ENCODE data around the gene PPEF2.

The PPEF2 gene

DNA sequence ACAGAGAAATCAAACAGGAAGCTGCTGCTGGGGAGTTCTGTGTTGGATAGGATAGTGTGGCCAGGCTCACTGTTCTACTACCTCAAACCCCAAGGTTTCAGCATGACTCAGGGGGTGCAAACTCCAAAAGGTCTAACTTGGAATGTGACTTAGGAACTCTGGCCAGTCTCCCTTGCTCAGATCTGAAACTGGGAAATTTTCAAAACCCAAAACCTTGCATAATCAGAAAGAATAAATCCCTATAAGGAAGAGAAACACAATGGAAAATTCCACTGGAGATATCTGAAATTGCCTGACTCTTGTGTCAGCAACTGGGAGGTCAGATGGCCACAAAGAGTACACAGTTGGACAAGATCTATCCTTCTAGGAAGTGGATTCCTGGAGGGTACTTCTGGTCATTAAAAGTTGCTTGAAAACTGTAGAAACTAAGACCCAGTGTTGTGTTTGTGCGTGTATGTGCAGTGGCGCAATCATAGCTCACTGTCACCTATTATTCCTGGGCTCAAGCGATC, 58.0 kb downstream of the PPEF2 start:
- H3K27ac ChIP-seq = no peak overlapping the region

DNA sequence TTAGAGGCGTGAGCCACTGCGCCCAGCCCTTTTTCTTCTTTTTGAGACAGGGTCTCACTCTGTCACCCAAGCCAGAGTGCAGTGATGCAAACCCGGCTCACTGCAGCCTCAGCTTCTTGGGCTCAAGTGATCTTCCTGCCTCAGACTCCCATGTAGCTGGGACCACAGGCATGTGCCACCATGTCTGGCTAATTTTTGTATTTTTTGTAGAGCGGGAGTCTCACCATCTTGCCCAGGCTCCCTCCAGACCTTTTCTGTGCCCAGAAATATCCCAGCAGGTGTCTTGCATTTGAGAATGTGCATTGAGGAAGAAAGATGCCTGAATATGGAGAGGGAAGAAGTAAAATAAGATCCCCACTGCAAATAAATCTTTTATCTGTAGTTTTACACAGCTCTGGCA, 58.7 kb downstream of the PPEF2 start:
- H3K27ac ChIP-seq = no peak overlapping the region
- no peak overlapping the region for H3K4me2 ChIP-seq
- TF ChIP-seq Cebpa-rat (IDR thresholded peaks at IDR 0.05) = no peak

More for the DNA sequence above, 58.0 kb downstream of the PPEF2 start:
- H3K4me1 ChIP-seq = no peaks in the 10 kb centered on the region
- H3K27me3 ChIP-seq = no peaks in the 10 kb centered on the region
- no peak overlapping the region for H3K4me2 ChIP-seq
- no peak overlapping the region for H3K4me3 ChIP-seq
- H4K20me1 ChIP-seq = no peaks in the 10 kb centered on the region
- no peaks in the 10 kb centered on the region for H3K36me3 ChIP-seq
- TF ChIP-seq Cebpa-rat (IDR thresholded peaks at IDR 0.05) = no peak
- no peak overlapping the region for H3K9ac ChIP-seq
- no peaks in the 10 kb centered on the region for H3K9me3 ChIP-seq

DNA sequence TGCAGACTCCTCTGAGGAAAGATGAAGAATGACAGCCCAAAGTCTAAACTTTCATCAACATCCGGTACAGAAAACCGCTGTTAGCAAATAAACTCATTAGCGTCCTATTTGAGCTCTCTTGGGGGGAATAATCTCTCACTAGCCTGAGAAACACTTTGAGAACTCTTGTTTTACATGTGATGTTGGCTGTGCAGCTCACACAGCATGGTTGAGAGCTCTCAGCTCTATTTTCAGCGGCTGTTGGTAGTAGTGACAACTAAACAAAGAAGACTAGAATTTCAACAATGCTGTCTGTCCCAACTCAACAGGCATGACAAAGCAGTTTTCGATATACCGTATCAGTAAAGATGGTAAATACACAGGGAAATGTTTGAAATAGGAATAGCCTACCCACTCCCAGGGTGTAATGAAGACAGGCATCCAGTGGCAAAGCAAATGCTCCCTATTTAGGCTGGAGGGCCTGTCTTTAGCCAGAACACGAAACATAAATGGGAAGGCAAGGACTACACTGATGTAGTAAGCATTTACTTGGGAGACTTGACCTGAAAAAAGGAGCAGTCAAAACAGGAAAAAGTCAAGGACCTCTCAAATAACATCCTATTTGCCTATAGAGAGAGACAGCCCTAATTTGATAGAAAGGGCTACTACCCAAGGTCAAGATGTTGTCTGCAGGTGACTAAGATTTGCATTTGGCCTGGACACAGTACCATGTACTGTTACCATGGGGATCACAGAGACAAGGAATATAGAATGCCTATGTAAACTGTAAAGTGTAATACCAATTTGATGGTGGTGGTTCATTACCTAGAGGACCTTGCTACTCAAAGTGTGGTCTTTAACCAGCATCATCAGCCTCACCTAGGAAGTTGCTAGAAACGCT, 60.4 kb downstream of the PPEF2 start:
- Histone ChIP-seq H3K27ac (no peak overlapping the region), H3K4me2 (no peak overlapping the region), H3K4me3 (no peak overlapping the region), H3K36me3 (no peaks in the 10 kb centered on the region), H3K9me3 (no peaks in the 10 kb centered on the region), H3K27me3 (no peaks in the 10 kb centered on the region), H4K20me1 (no peaks in the 10 kb centered on the region), H3K9ac (no peak overlapping the region), H3K4me1 (no peaks in the 10 kb centered on the region)
- TF ChIP-seq Cebpa-rat (IDR thresholded peaks at IDR 0.05) = no peak

More for the DNA sequence above, 58.7 kb downstream of the PPEF2 start:
- Histone ChIP-seq H3K4me1 (no peaks in the 10 kb centered on the region), H3K9me3 (no peaks in the 10 kb centered on the region), H3K4me3 (no peak overlapping the region), H3K36me3 (no peaks in the 10 kb centered on the region), H4K20me1 (no peaks in the 10 kb centered on the region), H3K9ac (no peak overlapping the region), H3K27me3 (no peaks in the 10 kb centered on the region)

DNA sequence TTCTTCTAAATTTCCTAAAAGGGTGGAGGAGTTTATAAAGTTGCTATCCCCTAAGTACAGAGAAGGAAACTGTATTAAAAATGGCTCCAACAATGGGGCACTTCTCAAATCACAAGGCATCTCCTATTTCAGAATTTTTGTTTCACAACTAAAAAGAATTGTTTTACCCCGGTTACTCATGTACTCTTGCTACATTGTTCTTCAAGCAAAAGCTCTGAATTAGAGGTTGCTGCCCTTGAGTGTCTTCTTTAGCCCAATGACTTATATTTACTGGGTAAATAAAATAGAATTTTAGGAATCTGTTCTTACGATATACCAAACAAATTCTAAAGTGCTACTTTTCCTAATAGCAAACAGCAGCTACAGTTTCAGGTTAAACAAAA, 67.5 kb downstream of the PPEF2 start:
- no peak for TF ChIP-seq Cebpa-rat (IDR thresholded peaks at IDR 0.05)
- Histone ChIP-seq H3K9me3 (peaks cover 5% of the 10 kb centered on the region; the same call in 1 of the 2 replicates), H3K27ac (no peak overlapping the region), H4K20me1 (no peaks in the 10 kb centered on the region), H3K9ac (no peak overlapping the region), H3K4me3 (no peak overlapping the region), H3K4me1 (peaks cover 3% of the 10 kb centered on the region; the same call in 1 of the 2 replicates), H3K27me3 (no peaks in the 10 kb centered on the region), H3K4me2 (no peak overlapping the region), H3K36me3 (no peaks in the 10 kb centered on the region)

DNA sequence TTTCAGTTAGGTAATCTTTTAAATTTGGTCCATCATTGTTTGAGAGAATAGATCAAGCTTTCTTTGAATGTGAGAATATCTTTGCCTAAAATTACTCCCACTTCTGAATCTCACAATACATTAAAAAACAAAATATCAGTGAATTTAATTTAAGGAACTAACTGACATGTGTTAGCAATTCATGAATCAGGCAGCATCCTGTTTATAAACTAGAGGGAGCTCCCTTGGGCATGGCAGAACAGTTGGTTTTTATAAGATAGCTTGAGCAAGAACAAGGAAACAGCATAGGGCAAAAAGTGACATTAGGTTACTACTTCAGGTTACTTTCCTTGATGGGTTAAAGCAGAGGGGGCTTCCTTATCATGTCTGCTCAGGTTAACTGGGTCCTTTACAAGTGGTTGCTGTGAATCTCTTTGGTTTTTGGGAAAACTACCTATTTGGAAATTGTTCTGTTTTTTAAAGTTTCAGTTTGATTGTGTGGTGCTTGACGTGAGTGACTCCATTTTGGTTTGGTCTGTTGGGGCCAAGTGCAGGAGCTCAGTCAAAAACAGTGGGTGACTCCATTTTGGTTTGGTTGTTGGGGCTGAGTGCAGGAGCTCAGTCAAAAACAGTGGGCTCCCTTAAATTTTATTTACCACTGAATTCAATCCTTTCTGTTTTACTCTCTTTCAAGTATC, 68.0 kb downstream of the PPEF2 start:
- Histone ChIP-seq H3K4me2 (no peak overlapping the region), H3K36me3 (no peaks in the 10 kb centered on the region), H4K20me1 (no peaks in the 10 kb centered on the region), H3K4me3 (no peak overlapping the region), H3K27me3 (no peaks in the 10 kb centered on the region), H3K9me3 (peaks cover 5% of the 10 kb centered on the region; the same call in 1 of the 2 replicates), H3K4me1 (peaks cover 3% of the 10 kb centered on the region; the same call in 1 of the 2 replicates), H3K27ac (no peak overlapping the region), H3K9ac (no peak overlapping the region)
- no peak for TF ChIP-seq Cebpa-rat (IDR thresholded peaks at IDR 0.05)

DNA sequence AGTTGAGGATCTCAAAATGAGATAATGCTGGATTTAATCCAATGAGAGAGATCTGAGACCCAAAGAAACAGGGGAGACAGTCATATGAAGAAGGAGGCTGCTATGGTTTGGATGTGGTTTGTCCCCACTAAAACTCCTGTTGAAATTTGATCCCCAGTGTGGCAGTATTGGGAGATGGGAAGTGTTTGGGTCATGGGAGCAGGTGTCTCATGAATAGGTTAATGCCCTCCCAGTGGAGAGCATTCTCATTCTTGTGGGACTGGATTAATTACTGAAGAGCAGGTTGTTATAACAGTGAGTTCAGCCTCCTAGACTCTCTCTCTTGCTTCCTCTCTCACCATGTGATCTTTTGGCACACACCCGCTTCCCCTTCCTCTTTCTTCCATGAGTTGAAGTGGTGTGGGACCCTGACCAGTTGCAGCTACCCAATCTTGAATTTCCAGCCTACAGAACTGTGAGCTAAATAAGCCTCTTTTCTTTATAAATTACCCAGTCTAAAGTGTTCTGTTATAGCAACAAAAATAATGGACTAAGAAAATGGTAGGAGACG, 70.3 kb downstream of the PPEF2 start:
- no peak for TF ChIP-seq Cebpa-rat (IDR thresholded peaks at IDR 0.05)
- no peaks in the 10 kb centered on the region for H3K27me3 ChIP-seq
- H3K36me3 ChIP-seq = no peaks in the 10 kb centered on the region
- H3K4me1 ChIP-seq = peaks cover 3% of the 10 kb centered on the region; the same call in 1 of the 2 replicates
- no peak overlapping the region for H3K9ac ChIP-seq
- H3K27ac ChIP-seq = no peak overlapping the region
- peaks cover 5% of the 10 kb centered on the region; the same call in 1 of the 2 replicates for H3K9me3 ChIP-seq
- H3K4me2 ChIP-seq = no peak overlapping the region
- no peak overlapping the region for H3K4me3 ChIP-seq
- H4K20me1 ChIP-seq = no peaks in the 10 kb centered on the region

DNA sequence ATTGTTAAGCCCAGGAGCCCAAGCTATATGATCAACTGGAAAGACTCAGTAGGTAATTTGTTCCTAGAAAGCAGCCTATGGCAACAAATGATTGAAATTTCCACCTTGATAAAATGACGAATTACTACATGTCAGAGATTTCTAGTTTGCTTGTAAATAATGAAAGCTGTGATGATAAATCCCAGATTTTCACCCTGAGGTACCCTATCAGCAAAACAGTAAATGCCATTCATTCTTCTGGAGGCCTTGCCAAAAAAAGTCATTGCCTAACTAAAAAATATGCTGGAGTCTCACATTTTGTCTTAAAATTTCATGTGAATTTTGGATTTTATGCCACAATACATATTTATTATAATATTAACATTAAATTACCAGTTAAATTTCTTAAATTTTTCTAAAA, 71.3 kb downstream of the PPEF2 start:
- H3K36me3 ChIP-seq = no peaks in the 10 kb centered on the region
- no peak overlapping the region for H3K4me3 ChIP-seq
- no peak for TF ChIP-seq Cebpa-rat (IDR thresholded peaks at IDR 0.05)
- H3K27ac ChIP-seq = no peak overlapping the region
- no peaks in the 10 kb centered on the region for H4K20me1 ChIP-seq
- H3K27me3 ChIP-seq = no peaks in the 10 kb centered on the region
- H3K4me2 ChIP-seq = no peak overlapping the region
- H3K4me1 ChIP-seq = peaks cover 3% of the 10 kb centered on the region; the same call in 1 of the 2 replicates
- peaks cover 5% of the 10 kb centered on the region; the same call in 1 of the 2 replicates for H3K9me3 ChIP-seq
- no peak overlapping the region for H3K9ac ChIP-seq

DNA sequence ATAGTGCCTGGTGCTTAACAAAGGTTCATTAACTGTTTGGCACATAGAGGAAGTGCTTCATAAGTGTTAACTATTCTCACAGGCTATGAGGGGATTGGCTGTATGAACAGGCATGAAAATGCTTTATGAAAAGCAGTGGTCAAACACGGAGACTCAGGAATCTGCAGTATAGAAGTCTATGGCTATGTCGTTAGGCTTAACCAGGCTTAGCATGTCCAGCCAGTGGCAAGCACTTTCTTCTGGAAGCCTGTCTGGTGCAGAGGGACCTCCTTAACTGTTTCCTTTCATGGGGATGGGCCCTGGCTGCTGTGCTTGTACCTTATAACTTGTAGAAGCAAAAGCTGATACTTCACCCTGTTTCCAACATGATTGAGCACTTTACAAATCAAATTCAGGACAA, 78.4 kb downstream of the PPEF2 start:
- Histone ChIP-seq H3K4me2 (no peak overlapping the region), H3K4me3 (no peak overlapping the region), H3K27ac (no peak overlapping the region), H4K20me1 (no peaks in the 10 kb centered on the region), H3K36me3 (no peaks in the 10 kb centered on the region), H3K27me3 (no peaks in the 10 kb centered on the region), H3K9me3 (no peaks in the 10 kb centered on the region), H3K9ac (no peak overlapping the region), H3K4me1 (no peaks in the 10 kb centered on the region)
- TF ChIP-seq Cebpa-rat (IDR thresholded peaks at IDR 0.05) = no peak

DNA sequence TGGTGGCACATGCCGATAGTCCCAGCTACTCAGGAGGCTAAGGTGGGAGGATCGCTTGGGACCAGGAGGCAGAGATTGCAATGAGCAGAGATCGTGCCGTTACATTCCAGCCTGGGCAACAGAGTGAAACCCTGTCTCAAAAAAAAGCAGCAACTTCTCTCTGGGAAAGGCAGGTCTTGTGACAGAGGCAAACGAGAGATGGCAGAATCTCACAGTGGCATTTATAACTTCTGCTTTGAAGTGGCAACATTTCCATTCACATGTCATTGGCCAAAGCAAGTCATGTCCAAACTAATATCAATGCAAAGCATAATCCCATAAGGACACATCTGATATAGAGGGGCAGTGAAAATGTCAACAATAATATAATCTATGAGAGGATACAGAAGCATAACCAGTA, 79.8 kb downstream of the PPEF2 start:
- Histone ChIP-seq H3K9me3 (no peaks in the 10 kb centered on the region), H3K4me1 (no peaks in the 10 kb centered on the region), H4K20me1 (no peaks in the 10 kb centered on the region), H3K27ac (no peak overlapping the region), H3K4me3 (no peak overlapping the region), H3K36me3 (no peaks in the 10 kb centered on the region), H3K9ac (no peak overlapping the region), H3K4me2 (no peak overlapping the region), H3K27me3 (no peaks in the 10 kb centered on the region)
- no peak for TF ChIP-seq Cebpa-rat (IDR thresholded peaks at IDR 0.05)

DNA sequence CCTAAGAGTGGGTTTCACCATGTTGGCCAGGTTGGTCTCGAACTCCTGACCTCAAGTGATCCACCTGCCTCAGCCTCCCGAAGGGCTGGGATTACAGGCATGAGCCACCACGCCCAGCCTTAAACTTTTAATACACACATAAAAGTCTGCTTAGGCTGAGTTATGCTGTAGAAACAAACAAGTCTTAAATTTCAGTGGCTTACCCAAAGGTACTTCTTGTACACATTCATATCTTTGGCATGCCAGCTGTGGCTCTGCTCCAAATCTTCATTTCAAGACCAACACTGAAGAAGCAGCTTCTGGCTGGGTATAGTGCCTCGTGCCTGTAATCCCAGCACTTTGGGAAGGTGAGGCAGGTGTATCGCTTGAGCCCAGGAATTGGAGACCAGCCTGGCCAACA, 80.3 kb downstream of the PPEF2 start:
- Histone ChIP-seq H3K4me3 (no peak overlapping the region), H3K4me2 (no peak overlapping the region), H4K20me1 (no peaks in the 10 kb centered on the region), H3K36me3 (no peaks in the 10 kb centered on the region), H3K9me3 (no peaks in the 10 kb centered on the region), H3K27me3 (no peaks in the 10 kb centered on the region), H3K27ac (no peak overlapping the region), H3K9ac (no peak overlapping the region), H3K4me1 (no peaks in the 10 kb centered on the region)
- no peak for TF ChIP-seq Cebpa-rat (IDR thresholded peaks at IDR 0.05)
